GM12878 (cell line): ENCODE results near the gene C4BPB. TPM values are rescaled to one million over a fixed set of nuclear protein-coding genes. Genes with fewer than 3 reads are reported as not detected.
A peak's percentile ranks its signal among the peaks of the same experiment; 100 is the strongest.

ENCODE experiments used
- ATAC-seq: fragments of 200-7000 bp; cut with Tn5 transposase; 3 replicates; pipeline ENCODE4 v1.9.1; 2020; ENCODE audit warnings: mild to moderate bottlenecking, moderate library complexity
- BruUV-seq: library from RNA; stranded (reverse); fragments of 400-500 nt; replicated peaks from 2 replicates; lab custom pipeline; 2021; lab: Mats Ljungman, UMichigan
- CTCF ChIA-PET: fragments of 300-600 bp; sonication (Branson Sonifier 250); formaldehyde crosslinking; extraction: SDS; loops from one replicate; lab custom pipeline; 2021; ENCODE audit warnings: inconsistent platforms; lab: Yijun Ruan, JAX
- POLR2A ChIA-PET: fragments of 350-600 bp; formaldehyde crosslinking; extraction: SDS; loops from one replicate; lab custom pipeline; 2021; ENCODE audit warnings: inconsistent platforms; lab: Charles Lee
- RAD21 ChIA-PET: fragments of 300-600 bp; sonication (Branson Sonifier 250); formaldehyde crosslinking; loops from one replicate; lab custom pipeline; 2023; ENCODE audit warnings: antibody characterized with exemption; ENCODE audit not compliant: unreplicated experiment; lab: Charles Lee
- SMC1A ChIA-PET: fragments of 300-600 bp; sonication (Branson Sonifier 250); formaldehyde crosslinking; loops from one replicate; lab custom pipeline; 2023; ENCODE audit not compliant: unreplicated experiment, uncharacterized antibody; lab: Charles Lee
- DNase-seq: peaks from one replicate; pipeline ENCODE4 v3.0.0-alpha.2; 2011; ENCODE audit warnings: low read depth, low spot score
- FAIRE-seq: peaks from 3 replicates; lab custom pipeline; 2011; peaks lifted over from hg19 to GRCh38; lab: Jason Lieb, UNC
- H2AFZ ChIP-seq: 2 replicates; pipeline ENCODE4 v1.6.0; 2011; ENCODE audit warnings: low read depth, low read length, control low read depth; ENCODE audit not compliant: control insufficient read depth
- H3K27ac ChIP-seq: 2 replicates; pipeline ENCODE4 v1.5.1; 2011; ENCODE audit warnings: control low read depth; ENCODE audit not compliant: control insufficient read depth, insufficient read depth
- H3K27me3 ChIP-seq, 2 experiments: replicated peaks in 1 of 2; 2 replicates each; pipeline versions ENCODE4 v1.6.0 to v1.6.1; 2011; ENCODE audit warnings: low read length in 1 of 2; ENCODE audit not compliant: control insufficient read depth in 2 of 2, insufficient read depth in 2 of 2
- H3K36me3 ChIP-seq, 2 experiments: 2 replicates each; pipeline ENCODE4 v1.5.1; 2011; ENCODE audit warnings: low read length in 1 of 2; ENCODE audit not compliant: control insufficient read depth in 2 of 2, insufficient read depth in 2 of 2
- H3K4me1 ChIP-seq: 2 replicates; pipeline ENCODE4 v1.6.1; 2011; ENCODE audit warnings: mild to moderate bottlenecking, low read length, moderate library complexity, mixed read lengths; ENCODE audit not compliant: control insufficient read depth, insufficient read depth
- H3K4me2 ChIP-seq: 2 replicates; pipeline ENCODE4 v1.6.0; 2011; ENCODE audit warnings: control low read depth; ENCODE audit not compliant: control insufficient read depth, insufficient read depth
- H3K4me3 ChIP-seq: fragments of 200-600 bp; sonication (generic); 2 replicates; pipeline ENCODE4 v1.5.1; 2016
- H3K79me2 ChIP-seq: 2 replicates; pipeline ENCODE4 v1.6.0; 2011; ENCODE audit warnings: low read length; ENCODE audit not compliant: control insufficient read depth, insufficient read depth
- H3K9ac ChIP-seq: 2 replicates; pipeline ENCODE4 v1.8.0; 2011; ENCODE audit warnings: low read length, control low read depth, mixed read lengths; ENCODE audit not compliant: control insufficient read depth, insufficient read depth
- H3K9me3 ChIP-seq: replicated peaks from 3 replicates; pipeline ENCODE4 v1.5.1; 2011; ENCODE audit warnings: mild to moderate bottlenecking, low read length; ENCODE audit not compliant: control insufficient read depth, insufficient read depth
- H4K20me1 ChIP-seq: 2 replicates; pipeline ENCODE4 v1.6.0; 2011; ENCODE audit not compliant: control insufficient read depth, insufficient read depth
- ATF7 ChIP-seq: fragments of 450-650 bp; IDR thresholded peaks from 2 replicates; pipeline ENCODE4 v1.6.1; 2016; ENCODE audit warnings: low read depth, mild to moderate bottlenecking
- BACH1 ChIP-seq: fragments of 450-650 bp; IDR thresholded peaks from 2 replicates; pipeline ENCODE4 v1.6.1; 2017; ENCODE audit warnings: mild to moderate bottlenecking, borderline replicate concordance
- CEBPZ ChIP-seq: fragments of 150-350 bp; IDR thresholded peaks from 2 replicates; pipeline ENCODE4 v1.6.1; 2016; ENCODE audit warnings: low read depth, low read length
- KAT2A ChIP-seq: conservative IDR thresholded peaks from 2 replicates; pipeline ENCODE4 v1.6.1; 2011; ENCODE audit warnings: low read depth, low read length; ENCODE audit not compliant: control insufficient read depth
- KDM1A ChIP-seq: fragments of 200-600 bp; sonication (generic); IDR thresholded peaks from 2 replicates; pipeline ENCODE4 v1.6.1; 2016; ENCODE audit warnings: borderline replicate concordance
- MEF2A ChIP-seq: IDR thresholded peaks from 2 replicates; pipeline ENCODE4 v1.6.1; 2011; ENCODE audit warnings: low read depth, mild to moderate bottlenecking, low read length, moderate library complexity; ENCODE audit not compliant: insufficient read depth
- NFYA ChIP-seq: IDR thresholded peaks from 2 replicates; pipeline ENCODE4 v1.6.1; 2011; ENCODE audit warnings: low read depth, mild to moderate bottlenecking, low read length, improper control_type of control experiment, borderline replicate concordance
- PAX8 ChIP-seq: fragments of 450-650 bp; IDR thresholded peaks from 2 replicates; pipeline ENCODE4 v1.6.1; 2017; ENCODE audit warnings: mild to moderate bottlenecking, moderate library complexity
- PKNOX1 ChIP-seq: fragments of 450-650 bp; IDR thresholded peaks from 2 replicates; pipeline ENCODE4 v1.6.1; 2016; ENCODE audit warnings: mild to moderate bottlenecking
- RAD51 ChIP-seq: fragments of 450-650 bp; IDR thresholded peaks from 2 replicates; pipeline ENCODE4 v1.6.1; 2016; ENCODE audit warnings: moderate library complexity, mild to moderate bottlenecking, inconsistent platforms
- STAT3 ChIP-seq: IDR thresholded peaks from 2 replicates; pipeline ENCODE4 v1.6.1; 2011; ENCODE audit warnings: low read depth, low read length, improper control_type of control experiment
- WGBS: methylation state at CpG from one replicate; pipeline ENCODE4 v1.1.6; 2016; ENCODE audit warnings: low lambda C conversion rate; ENCODE audit not compliant: insufficient replicate concordance, insufficient coverage; ENCODE audit errors: missing lambda C conversion rate; 5-methylcytosine and 5-hydroxymethylcytosine counted together
- in situ Hi-C: fragments of 300-500 bp; cut with MboI; formaldehyde crosslinking; loops from 9 replicates; pipeline ENCODE4 v1.14.3; 2018; ENCODE audit warnings: mixed read lengths
- intact Hi-C: fragments of 100-400 bp; cut with micrococcal nuclease; formaldehyde crosslinking; loops from one replicate; pipeline ENCODE4 v1.14.2; 2022; ENCODE audit not compliant: unreplicated experiment
- polyA plus RNA-seq, 11 experiments: library from polyadenylated mRNA; depleted of rRNA in 4 of 11; unstranded in 6 of 11; stranded (reverse) in 5 of 11; fragments of >200 nt; fragmentation: Nextera tagmentation in 4 of 11; fragmentation: Illumina TruSeq in 1 of 11; extraction: Ambion mirVana in 4 of 11; extraction: Trizol in 1 of 11; gene quantifications; 1 replicate in 1 of 11; 2 replicates in 10 of 11; pipeline versions ENCODE4 v1.2.1 to v1.2.3, GENCODE V29; 2011 to 2016; ENCODE audit warnings: inconsistent platforms in 2 of 11, missing spikeins in 2 of 11, low read depth in 1 of 11
- total RNA-seq, 4 experiments: library from RNA; depleted of rRNA in 3 of 4; stranded (reverse); fragments of >200 nt in 3 of 4; fragmentation: Illumina TruSeq in 1 of 4; extraction: Trizol in 1 of 4; gene quantifications; 2 replicates each; pipeline versions ENCODE4 v1.2.1 to v1.2.3, GENCODE V29; 2013 to 2021
- TF ChIP-seq, protein P1 (sequence below): IDR thresholded peaks from 2 replicates; pipeline ENCODE4 v1.6.1; 2011; ENCODE audit warnings: mild to moderate bottlenecking, low read depth, low read length, moderate library complexity; ENCODE audit not compliant: insufficient replicate concordance
- TF ChIP-seq, protein P2 (sequence below): fragments of 450-650 bp; IDR thresholded peaks from 2 replicates; pipeline ENCODE4 v1.6.1; 2017; ENCODE audit warnings: mild to moderate bottlenecking

Gene C4BPB
- total and polyA plus RNA-seq, 10 of the 15 experiments (the other 5 are each of a cell fraction or from before 2014, with no cell fraction given) = 0.31 to 1.2 (median 0.53) TPM; not detected in 1

GRCh38 chr1:207091200-207091908 is 2.7 kb downstream of the C4BPB start:
- Histone ChIP-seq H3K4me1 (no peaks in the 10 kb centered on the region), H3K27ac (no peak overlapping the region), H3K9me3 (no peaks in the 10 kb centered on the region), H3K36me3 (no peaks in the 10 kb centered on the region), H3K4me2 (peak overlapping the region; percentile 21; the same call in 1 of the 2 replicates), H3K4me3 (no peak overlapping the region), H3K27me3 (no peaks in the 10 kb centered on the region), H2AFZ (peak overlapping the region; percentile 24), H3K9ac (no peak overlapping the region), H3K79me2 (no peaks in the 10 kb centered on the region), H4K20me1 (no peaks in the 10 kb centered on the region)
- in situ Hi-C loops = no loop called here
- ATAC-seq = peak; percentile 75
- ChIA-PET SMC1A (interaction anchor here (1.1 to 1.5 kb wide), 5 partner anchors 9 to 408 kb away, joined by 3 to 5 read pairs (median 3); no protein-coding TSS in a partner anchor), RAD21 (no interaction called here), CTCF (interaction anchor here (0.9 to 4.4 kb wide), 4 partner anchors 42 to 408 kb away, joined by 3 to 29 read pairs (median 4); no protein-coding TSS in a partner anchor), POLR2A (interaction anchor here (1.0 kb wide), 1 partner anchor 39 kb away, joined by 3 read pairs; the partner anchor contains the start of gene PFKFB2)
- FAIRE-seq = no peak
- DNase-seq = no peak
- BruUV-seq = no TSS peak
- WGBS = 39% methylated on average over 4 of the region's 4 CpGs
- intact Hi-C loops = no loop called here
- TF ChIP-seq KDM1A = no peak
- TF ChIP-seq PAX8 = no peak
- no peak for TF ChIP-seq RAD51
- TF ChIP-seq, protein P1, sequence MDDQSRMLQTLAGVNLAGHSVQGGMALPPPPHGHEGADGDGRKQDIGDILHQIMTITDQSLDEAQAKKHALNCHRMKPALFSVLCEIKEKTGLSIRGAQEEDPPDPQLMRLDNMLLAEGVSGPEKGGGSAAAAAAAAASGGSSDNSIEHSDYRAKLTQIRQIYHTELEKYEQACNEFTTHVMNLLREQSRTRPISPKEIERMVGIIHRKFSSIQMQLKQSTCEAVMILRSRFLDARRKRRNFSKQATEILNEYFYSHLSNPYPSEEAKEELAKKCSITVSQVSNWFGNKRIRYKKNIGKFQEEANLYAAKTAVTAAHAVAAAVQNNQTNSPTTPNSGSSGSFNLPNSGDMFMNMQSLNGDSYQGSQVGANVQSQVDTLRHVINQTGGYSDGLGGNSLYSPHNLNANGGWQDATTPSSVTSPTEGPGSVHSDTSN = peak; percentile 58
- no peak for TF ChIP-seq STAT3
- no peak for TF ChIP-seq CEBPZ
- TF ChIP-seq, protein P2, sequence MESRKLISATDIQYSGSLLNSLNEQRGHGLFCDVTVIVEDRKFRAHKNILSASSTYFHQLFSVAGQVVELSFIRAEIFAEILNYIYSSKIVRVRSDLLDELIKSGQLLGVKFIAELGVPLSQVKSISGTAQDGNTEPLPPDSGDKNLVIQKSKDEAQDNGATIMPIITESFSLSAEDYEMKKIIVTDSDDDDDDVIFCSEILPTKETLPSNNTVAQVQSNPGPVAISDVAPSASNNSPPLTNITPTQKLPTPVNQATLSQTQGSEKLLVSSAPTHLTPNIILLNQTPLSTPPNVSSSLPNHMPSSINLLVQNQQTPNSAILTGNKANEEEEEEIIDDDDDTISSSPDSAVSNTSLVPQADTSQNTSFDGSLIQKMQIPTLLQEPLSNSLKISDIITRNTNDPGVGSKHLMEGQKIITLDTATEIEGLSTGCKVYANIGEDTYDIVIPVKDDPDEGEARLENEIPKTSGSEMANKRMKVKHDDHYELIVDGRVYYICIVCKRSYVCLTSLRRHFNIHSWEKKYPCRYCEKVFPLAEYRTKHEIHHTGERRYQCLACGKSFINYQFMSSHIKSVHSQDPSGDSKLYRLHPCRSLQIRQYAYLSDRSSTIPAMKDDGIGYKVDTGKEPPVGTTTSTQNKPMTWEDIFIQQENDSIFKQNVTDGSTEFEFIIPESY = no peak
- TF ChIP-seq KAT2A = no peak
- TF ChIP-seq MEF2A = 0 out of 2 replicates have a peak, but pooled peaks have one; percentile 31
- TF ChIP-seq NFYA = no peak
- TF ChIP-seq PKNOX1 = peak; percentile 72
- peak; percentile 95; the same call in 1 of the 2 replicates for TF ChIP-seq BACH1
- TF ChIP-seq ATF7 = 0 out of 2 replicates have a peak, but pooled peaks have one; percentile 19
